Fibroblast of upper back skin (primary cell): ENCODE results near the gene CCDC178.
"Not testable (repeated sequence)": the region's sequence is repeated elsewhere in the genome, so short reads cannot be mapped to it uniquely, and the experiment has no call there.

Experiments used
- DNase-seq: peaks from one replicate; pipeline ENCODE4 v3.0.0-alpha.2; 2013

Gene CCDC178

DNA sequence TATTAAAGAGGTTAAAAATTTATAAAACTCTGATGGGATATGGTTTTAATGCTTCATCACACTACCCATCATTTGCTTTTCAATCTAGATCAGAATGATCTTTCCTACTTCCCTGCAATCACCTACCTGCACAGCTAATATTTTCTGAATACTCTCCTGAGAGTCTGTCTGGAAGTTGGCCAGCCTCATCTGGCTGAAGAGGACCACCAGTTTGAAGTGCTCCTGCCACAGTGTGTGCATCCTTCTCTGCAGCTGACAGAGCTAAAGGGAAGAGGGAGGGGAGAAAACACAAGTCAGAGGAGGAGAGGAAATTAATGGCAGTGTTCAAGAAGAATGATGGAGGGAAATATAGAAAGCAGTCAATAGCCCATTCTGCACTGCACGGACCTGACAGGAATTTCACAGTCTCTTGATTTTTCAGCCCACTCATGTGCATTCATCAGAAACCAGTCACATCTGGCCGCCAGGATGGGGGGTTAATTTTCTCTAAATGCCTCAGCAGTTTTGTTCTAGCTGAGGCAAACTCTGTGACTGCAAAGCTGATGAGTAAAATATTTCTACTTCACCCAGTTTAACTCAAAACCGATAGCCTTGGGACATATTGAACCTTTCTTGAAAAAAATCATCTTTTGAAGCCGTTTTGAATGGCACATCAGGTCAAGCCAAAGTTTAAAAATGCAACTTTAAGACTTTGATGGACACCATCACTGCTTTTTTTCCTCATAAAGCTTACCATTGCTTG is 465.9 kb downstream of the CCDC178 start:
- DNase-seq = peak; percentile 31

DNA sequence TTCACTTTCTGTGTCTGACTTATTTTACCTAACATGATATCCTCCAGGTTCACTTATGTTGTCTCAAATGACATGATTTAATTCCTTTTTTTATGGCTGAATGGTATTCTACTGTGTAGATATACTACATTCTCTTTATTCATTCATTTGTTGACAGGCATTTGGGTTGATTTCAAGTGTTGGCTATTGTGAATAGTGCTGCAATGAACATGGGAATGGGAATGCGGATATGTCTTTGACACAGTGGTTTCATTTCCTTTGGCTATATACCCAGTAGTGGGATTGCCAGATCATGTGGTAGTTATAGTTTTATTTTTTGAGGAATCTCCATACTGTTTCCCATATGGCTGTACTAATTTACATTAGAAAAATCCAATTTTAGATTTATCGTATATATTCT is 472.3 kb downstream of the CCDC178 start:
- peak; percentile 74 for DNase-seq

DNA sequence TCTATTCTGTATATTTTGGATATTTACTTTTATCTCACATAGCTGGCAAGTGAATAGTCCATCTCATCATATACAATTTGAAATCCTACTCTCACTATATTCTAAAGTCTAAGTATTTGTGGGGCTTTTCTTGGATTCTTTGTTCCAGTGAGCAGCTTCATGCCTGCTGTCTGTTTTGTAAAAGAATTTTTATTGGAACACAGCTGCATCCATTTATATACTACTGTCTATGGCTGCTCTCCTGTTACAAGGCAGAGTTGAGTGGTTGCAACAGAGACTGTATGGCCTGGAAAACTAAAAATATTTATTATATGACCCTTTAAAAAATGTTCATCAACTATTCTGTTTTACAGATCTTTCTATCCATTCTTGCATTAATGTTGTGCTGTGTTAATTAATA is 474.4 kb downstream of the CCDC178 start:
- no peak for DNase-seq

DNA sequence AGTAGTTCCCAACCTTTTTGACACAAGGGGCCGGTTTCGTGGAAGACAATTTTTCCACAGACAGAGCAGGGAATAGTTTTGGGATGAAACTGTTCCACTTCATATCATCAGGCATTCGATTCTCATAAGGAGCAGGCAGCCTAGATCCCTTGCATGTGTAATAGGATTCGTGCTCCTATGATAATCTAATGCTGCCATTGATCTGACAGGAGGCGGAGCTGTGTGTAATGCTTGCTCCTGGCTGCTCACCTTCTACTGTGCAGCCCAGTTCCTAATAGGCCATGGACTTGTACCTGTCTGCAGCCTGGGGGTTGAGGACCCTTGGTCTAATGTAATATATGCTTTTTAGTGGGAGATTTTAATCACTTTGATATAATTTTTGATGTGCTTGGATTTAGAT is 479.0 kb downstream of the CCDC178 start:
- no peak for DNase-seq

DNA sequence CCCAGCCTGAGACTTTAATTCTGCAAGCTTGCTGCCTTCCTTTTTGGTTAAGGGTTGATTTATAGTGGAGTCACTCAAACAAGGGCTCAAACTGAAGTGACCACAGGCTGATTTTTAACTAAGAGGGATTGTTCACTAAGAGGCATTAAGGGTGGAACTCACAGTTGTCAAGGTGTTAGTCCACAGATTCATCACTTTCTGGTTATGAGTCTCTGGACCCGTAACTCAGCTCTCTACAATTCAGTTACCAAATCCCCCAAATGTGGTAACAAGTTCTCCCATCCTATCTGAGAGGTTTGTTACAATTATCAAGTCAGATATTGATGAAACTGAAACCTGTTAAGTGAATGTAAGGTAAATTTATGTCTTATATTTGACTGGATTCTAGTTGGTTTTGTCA is 481.8 kb downstream of the CCDC178 start:
- DNase-seq = no peak

DNA sequence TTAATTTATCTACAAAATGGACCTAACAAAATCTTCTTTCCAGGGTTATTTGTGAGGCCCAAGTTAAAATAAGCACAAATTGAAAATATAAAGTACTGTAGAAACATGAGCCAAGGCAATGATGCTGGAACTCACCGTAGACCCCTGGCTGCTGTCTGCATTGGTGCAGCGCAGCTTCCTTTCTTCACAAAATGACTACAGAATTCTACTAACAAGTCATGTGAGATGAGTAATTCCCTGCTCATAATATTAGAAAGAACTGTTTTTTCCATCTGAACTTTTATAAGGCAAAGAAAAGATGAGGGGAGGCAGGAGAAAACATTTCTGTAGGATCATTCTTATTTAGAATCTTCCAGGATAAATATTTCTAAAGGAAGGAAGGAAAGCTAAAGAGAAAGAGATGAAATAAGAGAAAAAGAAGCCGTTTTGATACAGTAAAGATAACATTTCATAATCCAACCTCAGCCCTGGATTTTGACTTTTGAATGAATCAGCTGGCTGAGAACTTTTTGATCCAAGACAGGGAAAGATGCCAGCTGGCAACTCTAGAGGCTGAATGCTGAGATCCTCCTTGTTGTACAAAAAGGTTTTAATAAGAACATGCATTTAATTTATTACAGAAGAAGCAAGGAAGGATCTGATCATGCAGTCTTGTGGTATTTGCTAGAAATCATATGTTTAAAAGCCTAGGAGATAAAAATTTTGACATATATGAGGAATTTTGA is 483.8 kb downstream of the CCDC178 start:
- peak; percentile 88 for DNase-seq

DNA sequence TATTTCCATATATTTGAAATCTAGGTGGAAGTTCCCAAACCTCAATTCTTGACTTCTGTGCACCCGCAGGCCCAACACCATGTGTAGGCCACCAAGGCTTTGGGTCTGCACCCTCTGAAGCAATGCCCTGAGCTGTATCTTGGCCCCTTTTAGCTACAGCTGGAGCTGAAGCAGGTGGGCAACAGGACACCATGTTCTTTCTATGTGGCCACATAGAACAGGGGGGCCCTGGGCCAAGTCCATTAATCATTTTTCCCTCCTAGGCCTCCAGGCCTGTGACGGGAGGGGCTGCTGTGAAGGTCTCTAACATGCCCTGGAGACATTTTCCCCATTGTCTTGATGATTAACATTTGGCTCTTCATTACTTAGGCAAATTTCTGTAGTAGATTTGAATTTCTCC is 488.2 kb downstream of the CCDC178 start:
- not testable (repeated sequence) for DNase-seq

DNA sequence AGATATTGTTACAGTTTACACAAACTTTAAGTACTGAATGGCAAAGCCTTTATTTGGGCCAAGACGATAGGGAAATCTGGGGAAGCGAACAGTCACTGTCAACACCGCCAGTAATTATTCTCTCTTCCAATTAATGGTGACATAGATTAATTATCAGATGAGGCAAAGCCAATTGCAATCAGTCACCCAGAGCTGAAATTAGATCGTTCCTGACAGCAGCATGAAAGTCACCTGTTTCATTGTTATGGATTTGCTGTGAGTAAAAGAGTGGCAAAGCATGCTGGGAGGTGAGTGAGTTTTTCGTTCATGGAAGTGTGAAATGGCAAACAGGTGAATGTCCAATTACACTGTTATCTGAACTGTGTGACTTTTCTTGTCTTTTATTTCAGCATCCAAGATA is 502.9 kb downstream of the CCDC178 start:
- no peak for DNase-seq

DNA sequence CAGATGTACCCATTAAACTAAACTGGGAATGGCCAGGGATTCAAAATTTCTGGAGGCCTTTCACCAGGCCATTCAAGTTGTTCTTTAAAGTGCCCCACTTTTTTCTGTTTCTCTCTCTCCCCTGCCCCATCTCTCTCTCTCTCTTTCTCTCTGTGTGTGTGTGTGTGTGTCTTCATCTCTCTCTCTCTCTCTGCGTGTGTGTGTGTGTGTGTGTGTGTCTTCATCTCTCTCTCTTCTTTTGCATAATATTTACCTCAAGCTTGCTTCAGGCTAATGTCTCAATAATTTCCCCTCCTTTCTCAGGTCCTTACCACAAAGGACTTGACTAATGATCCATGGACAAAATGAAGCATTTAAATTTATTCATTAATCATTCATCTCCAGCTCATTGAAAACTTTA is 503.5 kb downstream of the CCDC178 start:
- no peak for DNase-seq

DNA sequence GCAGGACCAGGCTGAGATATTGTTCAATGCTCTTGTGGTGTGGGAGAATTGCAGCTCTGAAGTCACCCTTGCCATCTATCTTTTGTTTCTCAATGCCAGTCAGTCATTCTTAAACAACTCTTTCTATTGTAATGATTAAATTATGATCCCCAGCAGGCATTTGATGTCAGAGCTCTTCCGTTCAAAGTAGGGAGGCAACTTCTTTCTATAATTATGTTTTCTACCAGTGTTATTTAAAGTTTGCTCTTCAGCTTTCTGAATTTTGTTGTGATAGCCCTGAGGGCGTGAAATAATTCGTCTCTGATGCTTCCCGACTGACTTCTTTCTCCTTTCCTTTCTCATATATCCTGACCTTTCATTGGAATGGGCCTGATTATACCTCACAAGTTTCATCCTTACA is 506.3 kb downstream of the CCDC178 start:
- no peak for DNase-seq

DNA sequence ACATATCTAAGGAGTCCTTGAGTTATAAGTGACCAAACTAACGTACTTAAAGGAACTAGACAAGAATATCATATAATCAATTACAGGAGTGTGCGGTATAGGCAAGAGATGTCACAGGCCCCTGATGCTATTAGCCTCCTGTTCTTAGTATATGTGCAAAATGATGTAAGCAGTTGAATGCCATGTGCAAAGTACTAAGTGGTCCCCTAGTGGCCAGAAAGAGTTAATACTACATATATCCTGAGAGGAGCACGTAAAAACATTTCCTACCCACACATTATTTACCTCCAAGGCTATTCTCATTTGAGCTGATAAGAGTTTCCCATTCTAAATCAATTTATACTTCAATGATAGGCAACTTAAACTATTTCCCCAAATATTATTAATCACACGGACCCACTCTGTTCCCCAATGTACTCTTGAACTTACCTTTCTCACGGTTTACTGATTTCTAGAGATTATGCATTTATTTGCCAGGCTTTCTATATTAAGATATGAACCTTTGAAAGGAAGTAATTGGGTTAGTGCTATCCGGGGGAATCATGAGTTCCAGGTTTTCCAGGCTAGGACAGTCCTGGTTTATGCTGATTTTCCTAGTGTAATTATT is 509.7 kb downstream of the CCDC178 start:
- DNase-seq = peak; percentile 60

DNA sequence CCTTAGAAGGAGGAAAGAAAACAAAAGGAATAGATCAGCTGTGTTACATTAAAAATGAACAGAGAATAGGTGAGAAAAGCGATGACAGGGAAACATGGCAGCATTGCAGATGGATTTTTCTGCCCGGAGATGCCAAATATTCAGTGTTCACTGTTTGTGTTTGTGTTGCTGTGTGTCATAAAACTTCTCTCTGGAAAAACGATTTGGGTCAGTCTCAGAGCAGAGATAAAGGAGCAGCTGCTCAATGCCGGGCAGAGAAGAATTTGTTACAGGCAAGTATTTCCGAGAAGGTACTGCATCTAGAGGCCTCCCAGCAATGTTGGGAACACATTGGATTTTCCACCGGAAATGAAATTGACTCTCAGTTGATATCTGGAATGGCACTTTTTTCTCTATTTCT is 511.3 kb downstream of the CCDC178 start:
- DNase-seq = no peak

DNA sequence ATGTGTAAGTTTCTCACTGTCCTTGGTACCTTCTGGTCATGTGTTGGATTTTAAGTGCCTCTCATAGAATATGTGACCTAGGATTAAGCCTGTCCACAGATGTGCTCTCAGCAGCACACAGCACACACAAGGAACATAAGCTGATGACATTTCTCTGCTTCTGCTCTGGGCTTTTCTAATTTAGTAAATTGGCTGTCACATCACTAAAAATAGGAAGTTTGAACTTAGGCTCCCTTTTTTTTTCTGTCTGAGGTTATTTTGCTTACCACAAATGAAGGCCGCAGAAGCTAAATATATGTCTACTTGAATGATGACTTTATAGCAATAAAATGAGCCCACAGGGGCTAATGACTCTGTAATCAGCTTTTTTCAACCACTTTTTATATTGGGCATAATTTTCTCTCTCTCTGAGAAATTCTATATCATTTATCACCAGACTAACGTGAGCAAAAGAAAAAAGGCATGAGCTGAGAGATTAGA is 517.5 kb downstream of the CCDC178 start:
- DNase-seq = no peak

DNA sequence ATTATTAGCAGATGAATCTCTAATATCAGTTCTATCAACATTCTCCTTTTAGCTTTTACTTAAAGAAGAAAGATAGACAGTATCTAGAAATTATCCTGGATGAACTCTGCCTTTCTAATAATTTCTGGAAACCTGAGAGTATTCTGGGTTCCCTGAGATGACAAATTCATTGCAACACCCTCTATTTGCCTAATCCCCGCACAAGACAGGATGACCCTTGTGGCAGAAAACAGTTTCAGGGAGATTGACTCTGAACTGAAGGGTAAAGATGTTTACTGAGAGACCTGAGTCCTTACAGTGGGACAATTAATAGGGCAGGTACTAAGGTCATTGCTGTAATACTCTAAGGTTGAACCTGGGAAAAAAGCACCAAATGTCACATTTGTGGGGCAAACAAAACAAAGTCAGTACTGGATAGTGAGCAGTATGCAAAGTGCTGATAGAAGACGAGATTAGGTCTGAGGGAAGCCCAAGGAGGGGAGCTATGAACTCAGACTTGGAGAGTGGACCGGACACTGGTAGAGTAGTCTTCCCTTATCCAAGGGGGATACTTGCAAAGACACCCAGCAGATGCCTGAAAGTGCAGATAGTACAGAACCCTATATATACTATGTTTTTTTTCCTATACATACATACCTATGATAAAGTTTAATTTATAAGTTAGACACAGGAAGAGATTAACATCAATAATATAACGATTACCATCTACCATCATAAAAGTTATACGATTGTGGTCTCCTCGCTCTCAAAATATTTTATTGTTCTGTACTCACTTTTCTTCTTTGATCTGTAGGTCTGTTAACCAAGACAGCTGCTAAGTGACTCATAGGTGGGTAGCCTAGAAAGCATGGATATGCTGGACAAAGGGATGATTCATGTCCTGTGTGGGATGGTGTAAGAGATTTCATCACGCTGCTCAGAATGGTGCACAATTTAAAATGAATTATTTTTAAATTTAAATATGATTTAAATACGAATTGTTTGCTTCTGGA is 519.4 kb downstream of the CCDC178 start:
- DNase-seq = peak; percentile 95

DNA sequence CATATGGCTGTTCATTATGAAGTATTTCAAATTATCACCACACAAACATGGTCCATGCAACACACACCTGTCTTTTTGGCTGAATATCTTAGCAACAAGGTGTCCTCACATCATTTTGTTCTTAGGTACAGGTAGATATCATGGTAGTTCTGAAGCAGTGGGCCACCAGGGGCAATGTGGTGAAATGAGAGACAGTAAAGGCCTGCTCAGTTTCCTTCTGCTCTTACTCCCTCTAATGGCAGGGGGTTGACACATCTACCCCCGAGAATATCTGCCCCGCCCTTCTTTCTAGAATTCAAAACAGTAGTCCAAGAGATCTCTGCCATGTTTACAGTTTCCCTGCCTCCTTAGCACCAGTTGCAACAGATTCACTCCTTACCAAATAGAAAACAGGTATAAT is 520.7 kb downstream of the CCDC178 start:
- peak; percentile 34 for DNase-seq

DNA sequence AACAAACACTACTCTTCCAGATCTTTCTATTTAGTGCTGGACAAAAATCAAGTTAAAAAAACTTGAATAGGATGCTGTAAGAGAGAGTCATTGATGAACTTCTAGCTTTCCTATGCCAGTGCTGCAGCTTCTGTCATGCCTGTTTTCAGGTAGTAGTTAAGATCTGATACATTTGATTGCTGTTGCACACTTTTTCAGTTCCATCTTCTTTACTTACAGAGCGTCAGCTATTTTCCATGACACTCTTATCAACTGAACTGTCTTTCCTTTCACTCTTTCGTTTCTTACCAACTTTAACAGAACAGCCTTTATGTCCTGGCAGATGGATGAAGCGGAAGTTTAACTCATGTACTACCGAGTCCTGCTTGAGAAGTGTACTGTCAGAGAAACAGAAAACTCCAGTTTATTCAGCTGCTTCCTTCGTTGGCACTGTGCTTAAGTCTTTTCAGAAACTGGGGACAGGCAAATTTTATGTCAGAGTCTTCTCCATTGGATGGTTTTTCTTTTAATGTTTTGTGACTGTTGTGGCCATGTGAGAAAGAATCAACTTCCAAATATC is 521.8 kb downstream of the CCDC178 start:
- no peak for DNase-seq

DNA sequence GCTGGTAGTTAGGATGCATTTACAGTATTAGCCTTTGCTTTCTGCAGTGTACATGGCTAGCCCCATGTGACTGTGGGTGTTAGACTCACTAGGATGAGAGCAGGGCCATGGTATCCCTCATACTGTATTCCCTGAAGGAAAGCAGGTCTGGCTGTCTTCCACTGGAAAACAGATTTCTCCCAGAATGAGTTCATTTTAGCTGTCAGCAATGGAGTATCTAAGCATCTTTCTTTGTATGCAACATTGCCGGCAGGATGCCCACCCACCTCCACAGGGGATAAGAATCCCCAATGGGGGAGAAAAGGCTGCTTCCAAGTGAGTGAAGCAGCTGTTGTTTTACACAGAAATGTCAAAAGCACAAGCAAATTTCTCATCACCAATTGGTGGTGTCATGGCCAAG is 525.0 kb downstream of the CCDC178 start:
- DNase-seq = peak; percentile 59

DNA sequence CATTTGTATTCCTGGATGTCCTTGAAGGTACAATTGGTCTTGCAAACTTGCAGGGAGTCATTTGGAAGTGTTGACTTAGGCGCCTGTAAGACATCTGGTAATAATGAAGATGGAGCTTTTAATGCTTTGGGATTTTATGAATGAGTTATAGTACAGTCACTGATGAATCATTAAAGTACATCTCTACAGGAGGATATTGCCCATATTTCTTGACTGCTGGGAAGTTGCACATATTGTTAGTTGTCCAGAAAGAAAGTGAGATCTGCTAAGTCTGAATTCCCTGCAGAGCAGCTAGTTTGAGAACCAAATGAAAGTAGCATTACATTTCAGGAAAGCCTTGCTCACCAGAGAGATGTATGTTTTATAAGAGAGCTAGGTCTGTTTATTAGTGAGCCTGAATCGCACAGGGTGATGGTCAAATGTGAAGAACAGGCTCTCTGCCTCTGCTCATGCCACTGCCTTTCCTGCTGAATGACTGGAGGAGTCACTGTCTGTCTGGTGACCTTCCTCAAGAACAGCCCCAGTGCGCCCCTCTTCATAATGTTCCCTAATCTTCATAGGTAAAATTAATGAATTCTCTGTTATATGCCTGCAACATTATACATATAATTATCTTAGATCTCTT is 528.7 kb downstream of the CCDC178 start:
- peak; percentile 88 for DNase-seq

DNA sequence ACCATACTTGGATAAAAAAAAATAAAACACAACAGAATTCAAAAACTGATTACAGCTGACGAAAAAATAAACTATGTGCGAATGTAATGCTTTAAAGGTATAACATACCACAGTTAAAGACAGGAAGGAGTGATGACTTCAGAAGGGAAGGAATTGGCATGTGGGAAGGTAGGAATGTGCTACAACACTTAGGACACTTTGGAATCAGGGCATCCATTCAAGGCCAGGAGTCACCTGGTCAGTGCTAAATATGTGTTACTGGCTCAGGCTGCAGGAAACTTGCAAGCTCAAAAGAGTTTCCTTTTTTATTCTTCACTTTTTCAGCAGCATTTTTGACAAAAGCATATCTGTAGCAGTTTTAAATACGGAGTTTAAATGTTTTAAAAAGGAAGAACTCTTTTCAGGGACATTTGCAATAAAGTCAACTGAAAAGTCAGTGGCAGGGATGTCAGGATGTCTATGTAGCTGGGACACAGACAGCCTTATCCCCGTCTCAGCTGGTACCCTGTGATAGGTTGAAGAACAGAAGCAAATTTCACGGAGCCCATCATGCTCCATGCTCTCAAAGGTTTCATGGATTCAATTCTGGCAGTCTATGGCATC is 529.7 kb downstream of the CCDC178 start:
- DNase-seq = peak; percentile 32

DNA sequence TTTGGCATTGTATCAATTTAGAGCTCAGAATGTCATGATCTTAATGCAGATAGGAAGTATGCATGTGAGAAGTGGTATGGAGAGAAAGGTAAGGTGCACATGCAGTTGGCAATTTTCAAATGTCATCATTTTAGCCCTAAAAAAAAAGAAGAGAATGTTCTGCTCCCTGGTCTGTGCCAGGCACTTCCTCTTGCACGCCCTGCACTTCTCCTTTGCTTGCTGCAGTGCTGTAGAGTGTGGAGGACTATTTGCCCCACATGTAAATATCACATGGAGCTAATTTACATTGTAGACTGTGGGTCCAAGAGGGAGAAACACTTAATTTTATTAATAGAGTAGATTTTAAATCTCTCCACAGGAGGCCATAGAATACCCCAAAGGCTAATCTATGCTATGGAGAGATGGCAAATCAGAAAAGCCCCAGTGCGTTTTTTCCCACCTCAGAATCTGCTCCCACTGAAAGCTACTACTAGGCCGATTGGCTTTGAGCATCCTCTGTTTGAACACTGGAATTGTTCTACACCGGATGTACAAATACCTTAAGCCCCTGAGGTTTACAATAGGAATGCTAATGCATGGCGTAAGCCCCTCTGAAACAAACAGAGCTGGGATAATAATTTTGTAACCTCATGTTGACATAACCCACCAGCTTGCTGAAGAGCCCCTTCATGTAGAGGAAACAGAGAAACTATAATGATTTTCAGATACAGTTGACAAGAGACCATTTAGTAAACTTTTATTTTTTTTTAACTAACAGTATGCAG is 530.5 kb downstream of the CCDC178 start:
- DNase-seq = no peak

DNA sequence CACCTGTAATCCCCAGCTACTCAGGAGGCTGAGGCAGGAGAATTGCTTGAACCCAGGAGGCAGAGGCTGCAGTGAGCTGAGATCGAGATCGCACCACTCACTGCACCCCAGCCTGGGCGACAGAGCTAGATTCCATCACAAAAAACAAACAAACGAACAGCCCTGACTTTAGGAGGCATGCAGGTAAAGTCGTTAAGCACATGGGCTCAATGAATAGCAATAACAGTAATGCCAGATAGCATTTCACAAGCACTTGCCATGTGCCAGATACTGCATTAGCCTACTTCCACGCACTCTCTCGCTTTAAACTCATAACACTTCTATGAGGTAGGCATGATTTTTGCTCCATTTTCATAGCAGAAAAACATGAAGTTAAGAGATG is 532.1 kb downstream of the CCDC178 start:
- no peak for DNase-seq
